ENCODE results near the gene CCR2. TPM values are rescaled to one million over a fixed set of nuclear protein-coding genes. Genes with fewer than 3 reads are reported as not detected.

The CCR2 gene
- polyA plus RNA-seq, 1 experiment = not detected

GRCh38 chr3:46365737-46366524, 12.0 kb downstream of the CCR2 start:
- DNase-seq (ENCODE audit: low read depth, low spot score) = no peak
- Histone ChIP-seq H3K9me3 (ENCODE audit: control insufficient read depth, insufficient read depth, low read length) (no peaks in the 10 kb centered on the region), H3K27me3 (ENCODE audit: control insufficient read depth, insufficient read depth, low read length) (peaks cover 9% of the 10 kb centered on the region), H3K27ac (ENCODE audit: low read depth, low read length) (no peak overlapping the region), H3K4me3 (ENCODE audit: low read depth, low read length) (no peak overlapping the region)
- ChIA-PET CTCF (interaction anchor here (0.5 kb wide), 1 partner anchor 286 kb away, joined by 3 read pairs; no protein-coding TSS in a partner anchor), POLR2A (no interaction called here)
- TF ChIP-seq, protein P1, sequence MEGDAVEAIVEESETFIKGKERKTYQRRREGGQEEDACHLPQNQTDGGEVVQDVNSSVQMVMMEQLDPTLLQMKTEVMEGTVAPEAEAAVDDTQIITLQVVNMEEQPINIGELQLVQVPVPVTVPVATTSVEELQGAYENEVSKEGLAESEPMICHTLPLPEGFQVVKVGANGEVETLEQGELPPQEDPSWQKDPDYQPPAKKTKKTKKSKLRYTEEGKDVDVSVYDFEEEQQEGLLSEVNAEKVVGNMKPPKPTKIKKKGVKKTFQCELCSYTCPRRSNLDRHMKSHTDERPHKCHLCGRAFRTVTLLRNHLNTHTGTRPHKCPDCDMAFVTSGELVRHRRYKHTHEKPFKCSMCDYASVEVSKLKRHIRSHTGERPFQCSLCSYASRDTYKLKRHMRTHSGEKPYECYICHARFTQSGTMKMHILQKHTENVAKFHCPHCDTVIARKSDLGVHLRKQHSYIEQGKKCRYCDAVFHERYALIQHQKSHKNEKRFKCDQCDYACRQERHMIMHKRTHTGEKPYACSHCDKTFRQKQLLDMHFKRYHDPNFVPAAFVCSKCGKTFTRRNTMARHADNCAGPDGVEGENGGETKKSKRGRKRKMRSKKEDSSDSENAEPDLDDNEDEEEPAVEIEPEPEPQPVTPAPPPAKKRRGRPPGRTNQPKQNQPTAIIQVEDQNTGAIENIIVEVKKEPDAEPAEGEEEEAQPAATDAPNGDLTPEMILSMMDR (IDR thresholded peaks at IDR 0.05; ENCODE audit: low read depth, low read length) = no peak

- Histone ChIP-seq H3K9me3 (ENCODE audit: control insufficient read depth, insufficient read depth, low read length) (no peaks in the 10 kb centered on the region), H3K4me3 (ENCODE audit: low read depth, low read length) (no peak overlapping the region), H3K27me3 (ENCODE audit: control insufficient read depth, insufficient read depth, low read length) (peaks cover 11% of the 10 kb centered on the region), H3K27ac (ENCODE audit: low read depth, low read length) (no peak overlapping the region)
- DNase-seq (ENCODE audit: low read depth, low spot score) = no peak
- CTCF ChIA-PET = interaction anchor here (1.2 kb wide), 1 partner anchor 11 kb away, joined by 3 read pairs; no protein-coding TSS in a partner anchor
- TF ChIP-seq, protein P1 (IDR thresholded peaks at IDR 0.05; ENCODE audit: low read depth, low read length) = no peak
- POLR2A ChIA-PET = no interaction called here
Measured at GRCh38 chr3:46367811-46368210, 13.9 kb downstream of the CCR2 start.

DNA sequence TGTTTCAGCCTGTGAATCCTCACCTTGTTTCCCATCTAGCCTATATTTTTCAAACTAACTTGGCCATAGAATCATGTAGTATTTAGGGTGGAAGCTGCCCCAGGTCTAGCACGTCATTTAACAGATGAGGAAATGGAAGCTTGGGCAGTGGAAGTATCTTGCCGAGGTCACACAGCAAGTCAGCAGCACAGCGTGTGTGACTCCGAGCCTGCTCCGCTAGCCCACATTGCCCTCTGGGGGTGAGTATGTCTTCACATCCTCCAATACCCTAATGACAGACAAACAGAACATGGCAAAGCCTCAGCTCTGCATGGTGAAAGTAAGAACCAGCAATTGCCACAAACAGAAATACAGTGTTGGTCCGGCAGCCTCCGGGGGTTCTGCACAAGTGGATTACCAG, 14.7 kb downstream of the CCR2 start:
- H3K4me3 ChIP-seq (ENCODE audit: low read depth, low read length) = no peak overlapping the region
- H3K27me3 ChIP-seq (ENCODE audit: control insufficient read depth, insufficient read depth, low read length) = peaks cover 13% of the 10 kb centered on the region
- ChIA-PET CTCF (interaction anchor here (1.0 to 1.9 kb wide), 2 partner anchors 9 to 289 kb away, joined by 4 to 13 read pairs; no protein-coding TSS in a partner anchor), POLR2A (no interaction called here)
- DNase-seq (ENCODE audit: low read depth, low spot score) = no peak
- no peak overlapping the region for H3K27ac ChIP-seq (ENCODE audit: low read depth, low read length)
- H3K9me3 ChIP-seq (ENCODE audit: control insufficient read depth, insufficient read depth, low read length) = no peaks in the 10 kb centered on the region
- TF ChIP-seq, protein P1 (IDR thresholded peaks at IDR 0.05; ENCODE audit: low read depth, low read length) = no peak

- H3K9me3 ChIP-seq (ENCODE audit: control insufficient read depth, insufficient read depth, low read length) = no peaks in the 10 kb centered on the region
- TF ChIP-seq, protein P1 (IDR thresholded peaks at IDR 0.05; ENCODE audit: low read depth, low read length) = no peak
- no peak overlapping the region for H3K27ac ChIP-seq (ENCODE audit: low read depth, low read length)
- no peak overlapping the region for H3K4me3 ChIP-seq (ENCODE audit: low read depth, low read length)
- peaks cover 13% of the 10 kb centered on the region for H3K27me3 ChIP-seq (ENCODE audit: control insufficient read depth, insufficient read depth, low read length)
- CTCF ChIA-PET = interaction anchor here (1.0 to 1.9 kb wide), 3 partner anchors 9 to 291 kb away, joined by 4 to 13 read pairs (median 6); no protein-coding TSS in a partner anchor
- DNase-seq (ENCODE audit: low read depth, low spot score) = no peak
- POLR2A ChIA-PET = no interaction called here
Measured at GRCh38 chr3:46369151-46369550, 15.2 kb downstream of the CCR2 start.

DNA sequence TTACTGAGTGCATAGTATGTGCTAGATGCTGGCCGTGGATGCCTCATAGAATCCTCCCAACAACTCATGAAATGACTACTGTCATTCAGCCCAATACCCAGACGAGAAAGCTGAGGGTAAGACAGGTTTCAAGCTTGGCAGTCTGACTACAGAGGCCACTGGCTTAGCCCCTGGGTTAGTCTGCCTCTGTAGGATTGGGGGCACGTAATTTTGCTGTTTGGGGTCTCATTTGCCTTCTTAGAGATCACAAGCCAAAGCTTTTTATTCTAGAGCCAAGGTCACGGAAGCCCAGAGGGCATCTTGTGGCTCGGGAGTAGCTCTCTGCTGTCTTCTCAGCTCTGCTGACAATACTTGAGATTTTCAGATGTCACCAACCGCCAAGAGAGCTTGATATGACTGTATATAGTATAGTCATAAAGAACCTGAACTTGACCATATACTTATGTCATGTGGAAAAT, 15.8 kb downstream of the CCR2 start:
- Histone ChIP-seq H3K27me3 (ENCODE audit: control insufficient read depth, insufficient read depth, low read length) (peaks cover 14% of the 10 kb centered on the region), H3K4me3 (ENCODE audit: low read depth, low read length) (no peak overlapping the region), H3K9me3 (ENCODE audit: control insufficient read depth, insufficient read depth, low read length) (no peaks in the 10 kb centered on the region), H3K27ac (ENCODE audit: low read depth, low read length) (no peak overlapping the region)
- DNase-seq (ENCODE audit: low read depth, low spot score) = no peak
- CTCF ChIA-PET = interaction anchor here (0.8 to 3.5 kb wide), 5 partner anchors 8 to 292 kb away, joined by 3 to 20 read pairs (median 6); no protein-coding TSS in a partner anchor
- POLR2A ChIA-PET = no interaction called here
- TF ChIP-seq, protein P1 (IDR thresholded peaks at IDR 0.05; ENCODE audit: low read depth, low read length) = no peak

Data from AG04450 (cell line).